Medulla oblongata (tissue), 1 donor: ENCODE measurements around the gene RASSF8.

Source experiments
- DNase-seq: peaks from one replicate; pipeline ENCODE4 v3.0.0-alpha.2; 2015; ENCODE audit errors: extremely low spot score

The RASSF8 gene, protein sequence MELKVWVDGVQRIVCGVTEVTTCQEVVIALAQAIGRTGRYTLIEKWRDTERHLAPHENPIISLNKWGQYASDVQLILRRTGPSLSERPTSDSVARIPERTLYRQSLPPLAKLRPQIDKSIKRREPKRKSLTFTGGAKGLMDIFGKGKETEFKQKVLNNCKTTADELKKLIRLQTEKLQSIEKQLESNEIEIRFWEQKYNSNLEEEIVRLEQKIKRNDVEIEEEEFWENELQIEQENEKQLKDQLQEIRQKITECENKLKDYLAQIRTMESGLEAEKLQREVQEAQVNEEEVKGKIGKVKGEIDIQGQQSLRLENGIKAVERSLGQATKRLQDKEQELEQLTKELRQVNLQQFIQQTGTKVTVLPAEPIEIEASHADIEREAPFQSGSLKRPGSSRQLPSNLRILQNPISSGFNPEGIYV

DNA sequence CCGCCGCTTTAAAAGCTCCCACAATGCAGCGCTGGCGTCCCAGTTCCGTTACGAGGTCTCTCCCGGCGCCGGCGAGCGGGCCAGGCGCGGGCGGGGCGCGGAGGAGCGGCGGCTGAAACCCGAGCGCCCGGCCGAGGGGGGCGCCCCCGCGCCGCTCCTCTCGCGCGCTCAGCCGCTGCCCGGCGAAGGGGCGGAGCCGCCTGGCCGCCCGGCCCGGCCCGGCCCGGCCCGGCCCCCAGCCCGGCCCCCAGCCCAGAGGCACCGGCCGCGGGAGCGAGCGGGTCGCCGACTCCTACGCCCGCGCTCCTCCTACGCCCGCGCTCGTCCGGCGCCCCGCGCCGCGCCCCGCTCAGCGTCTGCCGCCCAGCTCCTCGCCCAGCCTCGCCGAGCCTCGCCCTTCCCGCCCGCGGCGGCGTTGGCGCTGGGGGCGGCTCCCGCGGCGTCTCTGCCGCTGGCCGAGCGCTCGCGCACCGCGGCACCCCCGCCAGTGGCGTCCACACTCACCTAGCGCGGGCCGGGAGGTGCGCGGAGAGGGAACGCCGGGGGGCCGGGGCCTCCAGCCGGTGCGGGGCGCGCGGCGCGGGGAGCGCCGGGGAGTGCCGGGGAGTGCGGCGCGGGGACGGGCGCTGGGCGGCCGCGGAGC, at the start of gene RASSF8:
TSS of gene RASSF8 (plus strand) at position 255 of the 643 bp plus-strand sequence. CDS start 96,662 bp downstream, outside the sequence.
- DNase-seq: peak; percentile 81

DNA sequence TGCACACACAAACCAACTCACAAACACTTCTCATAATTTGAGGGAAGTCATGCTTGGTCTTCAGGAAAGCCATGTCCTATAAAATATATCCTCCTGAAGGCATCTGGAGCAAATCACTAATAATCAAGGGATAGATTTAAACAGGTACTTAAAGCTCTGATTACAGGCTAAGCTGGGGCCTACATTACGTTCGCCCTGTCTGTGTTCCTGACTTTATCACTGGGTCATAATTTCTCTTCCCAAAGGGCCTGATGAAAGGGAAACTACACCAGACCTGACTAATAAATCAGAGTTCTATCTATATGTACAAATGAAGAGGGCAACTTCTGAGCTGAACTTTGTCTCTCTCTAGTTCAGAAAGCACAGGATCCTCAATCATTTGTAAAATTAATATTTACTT, 43.9 kb upstream of the RASSF8 start:
- no peak for DNase-seq

GRCh38 chr12:25924491-25925001, 33.9 kb upstream of the RASSF8 start:
- no peak for DNase-seq

DNA sequence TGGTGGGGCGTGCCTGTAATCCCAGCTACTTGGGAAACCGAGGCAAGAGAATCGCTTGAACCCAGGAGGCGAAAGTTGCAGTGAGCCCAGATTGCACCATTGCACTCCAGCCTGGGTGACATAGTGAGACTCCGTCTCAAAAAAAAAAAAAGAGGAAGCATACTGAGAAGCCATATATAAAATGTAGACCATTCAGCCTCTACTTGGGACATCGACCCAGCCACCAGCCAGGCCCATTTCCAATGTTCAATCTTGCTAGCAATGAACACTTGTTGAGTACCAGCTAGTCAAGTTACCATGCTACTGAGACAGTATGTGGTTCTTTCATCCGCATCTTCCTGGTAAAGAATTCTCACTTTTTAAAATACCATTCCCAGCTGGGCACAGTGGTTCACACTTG, 33.4 kb upstream of the RASSF8 start:
- no peak for DNase-seq

DNA sequence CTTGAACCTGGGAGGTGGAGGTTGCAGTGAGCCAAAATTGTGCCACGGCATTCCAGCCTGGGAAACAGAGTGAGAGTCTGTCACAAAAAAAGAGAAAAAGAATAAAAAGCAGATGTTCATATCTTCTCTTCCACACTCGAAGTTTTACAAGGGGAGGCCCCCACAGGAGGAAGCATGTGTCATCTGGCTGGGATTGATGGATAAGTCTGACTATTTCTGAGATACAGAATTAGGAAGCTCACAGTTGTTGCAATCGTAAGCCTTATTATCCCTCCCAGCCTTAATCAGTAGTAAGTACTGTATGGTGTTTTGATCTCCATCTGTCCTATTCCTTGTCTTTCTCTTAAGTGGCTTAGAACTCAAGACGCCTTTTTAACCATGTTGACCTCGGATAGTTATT, 31.9 kb upstream of the RASSF8 start:
- no peak for DNase-seq

DNA sequence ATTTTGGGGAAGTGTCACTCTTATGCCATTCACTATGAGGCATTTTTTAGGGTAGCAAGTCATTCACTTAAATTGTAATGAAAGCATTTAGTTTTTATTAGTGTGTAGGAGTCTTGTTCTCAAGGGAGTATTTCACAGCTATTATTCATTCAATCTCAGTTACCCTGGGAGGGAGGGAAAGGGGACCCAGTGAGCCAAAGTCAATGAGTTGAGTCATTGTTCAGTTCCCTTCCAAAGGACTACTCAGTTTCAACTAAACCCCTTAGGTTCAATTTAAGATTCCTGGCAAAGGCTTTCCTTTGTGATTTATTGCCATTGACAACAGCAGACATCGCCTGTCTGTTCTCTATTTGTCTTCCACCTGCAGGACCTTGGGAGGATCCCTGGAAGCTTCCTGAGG, 29.3 kb upstream of the RASSF8 start:
- no peak for DNase-seq

DNA sequence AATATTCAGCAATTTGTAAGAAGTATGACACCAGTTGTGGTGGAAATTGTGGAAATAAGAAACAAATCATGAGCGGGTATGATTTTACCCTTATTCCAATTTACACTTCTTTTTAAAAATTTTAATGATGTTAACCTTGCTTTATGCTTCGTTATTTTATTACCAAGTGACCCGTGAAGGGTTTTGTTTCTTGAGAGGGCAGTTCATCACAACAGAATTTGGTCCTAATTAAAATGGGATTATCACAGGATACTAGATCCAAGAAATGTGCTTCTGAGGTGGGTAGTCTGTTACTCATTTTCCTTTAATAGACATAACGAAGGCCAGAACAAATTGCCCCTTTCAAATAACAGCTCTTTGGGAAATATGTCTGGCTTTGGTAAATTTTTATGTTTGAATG, 25.5 kb upstream of the RASSF8 start:
- no peak for DNase-seq

DNA sequence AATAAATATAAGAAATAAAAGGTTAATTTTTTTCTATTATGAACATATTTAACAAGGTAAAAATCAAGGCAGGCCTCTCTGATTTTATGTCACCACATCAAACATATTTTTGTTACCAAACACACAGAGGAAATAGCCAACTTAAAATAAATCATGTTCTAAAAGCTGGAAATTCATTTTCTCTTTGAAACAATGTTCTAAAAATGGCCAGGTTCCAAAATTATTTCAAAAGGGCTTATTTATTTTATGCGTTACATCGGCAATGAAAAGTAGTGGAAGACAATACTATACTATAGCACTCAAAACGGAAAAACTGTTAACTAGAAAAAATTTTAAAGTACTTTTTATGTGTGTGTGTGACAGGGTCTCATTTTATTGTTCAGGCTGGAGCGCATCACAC, 24.0 kb upstream of the RASSF8 start:
- no peak for DNase-seq

DNA sequence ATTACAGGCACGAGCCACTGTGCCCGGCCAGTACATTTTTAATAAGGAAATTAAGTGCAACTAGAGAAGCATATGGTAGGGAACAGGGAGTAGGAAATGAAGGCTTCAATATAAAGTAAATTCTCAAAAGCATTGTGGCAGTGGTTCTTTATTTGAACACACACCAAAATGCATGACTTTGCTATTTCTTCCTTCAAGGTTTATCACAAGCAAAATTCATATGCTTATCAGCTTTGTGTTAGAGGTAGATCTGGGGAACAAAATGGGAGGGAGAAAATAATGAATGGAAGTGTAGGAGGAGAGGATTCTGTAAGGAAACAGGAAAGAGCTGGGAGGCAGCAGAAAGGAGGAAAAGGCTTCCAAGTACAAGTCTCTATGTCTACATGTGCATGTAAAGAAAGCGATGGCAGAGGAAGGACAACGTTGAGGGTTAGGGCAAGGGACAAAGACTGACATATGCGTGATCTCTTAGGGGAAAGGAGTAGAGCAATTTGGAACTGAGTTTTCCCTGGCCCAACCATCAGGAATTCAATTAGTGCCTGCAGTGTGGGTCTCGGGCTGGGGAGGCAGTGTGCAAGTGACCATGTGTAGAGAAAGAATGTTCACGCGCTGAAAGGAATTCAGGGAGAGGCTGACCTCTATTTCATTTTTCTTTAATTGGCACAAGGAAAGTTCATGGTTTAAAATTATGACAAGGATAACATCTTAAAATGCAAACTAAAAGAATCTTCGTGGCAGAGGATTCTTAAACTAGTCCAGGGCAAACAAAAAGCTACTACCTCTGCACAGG, 22.9 kb upstream of the RASSF8 start:
- no peak for DNase-seq

- no peak for DNase-seq
Measured at GRCh38 chr12:25937096-25937495, 21.4 kb upstream of the RASSF8 start.

GRCh38 chr12:25938581-25938980, 19.9 kb upstream of the RASSF8 start:
- no peak for DNase-seq

DNA sequence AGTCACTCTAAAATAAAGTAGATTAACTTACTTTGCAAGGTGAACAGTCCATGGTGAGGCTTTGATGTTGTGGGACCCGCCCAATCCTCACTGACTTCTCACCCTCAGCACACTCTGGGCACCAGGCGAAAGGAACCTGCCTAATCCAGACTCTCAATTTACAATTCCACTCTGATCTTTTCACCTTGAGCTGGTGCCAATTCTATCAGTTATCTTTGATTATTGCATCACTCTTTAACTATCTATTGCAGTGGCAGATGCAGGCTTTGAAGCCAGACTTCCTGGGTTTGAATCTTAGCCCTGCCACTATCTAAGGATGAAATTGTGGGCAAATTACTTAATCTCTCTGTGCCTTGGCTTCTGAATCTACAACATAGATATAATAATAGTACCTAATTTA, 18.9 kb upstream of the RASSF8 start:
- no peak for DNase-seq

GRCh38 chr12:25940886-25941285, 17.6 kb upstream of the RASSF8 start:
- no peak for DNase-seq

DNA sequence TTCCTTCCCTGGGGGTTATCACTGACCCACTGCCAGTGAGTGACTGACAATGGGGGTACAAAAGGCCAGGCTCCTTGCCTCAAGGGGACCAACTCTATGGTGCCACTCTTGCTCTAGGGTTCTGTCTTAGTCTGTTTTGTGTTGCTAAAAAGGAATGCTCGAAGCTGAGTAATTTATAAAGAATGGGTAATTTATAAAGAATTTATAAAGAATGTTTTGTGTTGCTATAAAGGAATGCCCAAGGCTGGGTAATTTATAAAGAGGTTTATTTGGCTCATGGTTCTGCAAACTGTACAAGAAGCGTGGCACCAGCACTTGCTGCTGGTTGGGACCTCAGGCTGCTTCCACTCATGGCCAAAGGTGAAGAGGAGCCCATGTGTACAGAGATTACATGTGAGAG, 15.8 kb upstream of the RASSF8 start:
- no peak for DNase-seq

- DNase-seq: no peak
Measured at GRCh38 chr12:25943940-25944339, 14.5 kb upstream of the RASSF8 start.

GRCh38 chr12:25949343-25949742, 9.1 kb upstream of the RASSF8 start:
- DNase-seq: no peak

- DNase-seq: no peak
Measured at GRCh38 chr12:25950329-25951115, 8.0 kb upstream of the RASSF8 start.

DNA sequence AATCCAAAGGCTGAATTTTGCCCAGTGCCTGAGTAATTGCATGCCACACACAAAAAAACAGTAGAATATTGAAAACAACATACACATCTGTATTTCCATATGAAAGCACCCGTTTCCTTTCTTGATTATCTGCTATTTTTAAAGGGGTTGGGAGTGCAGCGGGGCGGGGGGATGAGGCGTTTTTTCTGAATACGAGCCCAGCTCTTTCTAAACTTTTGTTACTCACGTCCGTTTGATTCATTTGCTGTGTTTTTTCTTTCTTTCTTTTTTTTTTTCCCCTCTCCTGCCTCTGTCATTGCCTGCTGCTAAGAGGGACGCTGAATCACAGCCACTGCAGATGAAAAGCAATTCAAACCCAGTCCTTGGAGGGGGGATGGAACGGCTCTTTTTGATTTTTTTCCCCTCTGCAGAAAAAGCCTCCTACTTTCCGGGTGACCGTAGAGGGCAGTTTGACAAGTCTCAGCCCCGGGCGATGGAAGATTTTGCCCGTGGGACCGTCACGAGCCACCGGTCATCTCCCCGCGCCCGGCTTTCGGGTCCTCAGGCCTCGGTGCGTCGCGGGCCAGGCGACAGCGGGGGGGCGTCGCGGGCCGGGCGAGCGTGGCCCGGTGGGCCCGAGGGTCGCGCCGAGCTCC, 572 bp upstream of the RASSF8 start:
- DNase-seq: peak; percentile 57

- peak; percentile 83 for DNase-seq
Measured at GRCh38 chr12:25959071-25959961, 834 bp downstream of the RASSF8 start.

DNA sequence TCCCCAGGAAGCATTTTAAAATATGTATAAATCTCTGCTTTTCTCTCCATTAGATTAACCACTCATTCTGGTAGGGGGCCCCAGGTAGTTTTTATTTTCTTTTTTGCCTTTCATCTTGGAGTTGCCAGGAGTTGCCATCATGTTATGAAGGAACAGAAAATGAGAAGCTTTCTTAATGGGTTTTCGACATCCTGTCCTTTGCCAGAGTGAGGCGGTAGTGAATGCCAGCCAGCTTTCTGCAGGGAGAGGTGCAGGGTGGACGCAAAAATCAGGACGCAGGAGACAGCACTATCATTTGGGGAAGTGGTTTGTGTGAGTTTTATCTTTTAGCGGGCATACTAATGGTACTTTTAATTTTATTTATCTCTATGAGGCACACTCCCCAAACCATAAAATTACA, 1.7 kb downstream of the RASSF8 start:
- DNase-seq: peak; percentile 86
